ENCODE measurements around the gene CLK4. TPM values are rescaled to one million over a fixed set of nuclear protein-coding genes. Genes with fewer than 3 reads are reported as not detected.

Gene CLK4
- total and polyA plus RNA-seq, 2 experiments from 2014 or later = 15.3 to 18.1 TPM

GRCh38 chr5:178650214-178650613, 23.4 kb upstream of the CLK4 start (continued):
- TF ChIP-seq ZNF462 (CRISPR knock-in tag; IDR thresholded peaks at IDR 0.05) = no peak
- no peak for TF ChIP-seq NANOG (IDR thresholded peaks at IDR 0.05; ENCODE audit: borderline replicate concordance)
- no peak for TF ChIP-seq EZH2phosphoT487 (IDR thresholded peaks at IDR 0.05; ENCODE audit: unreplicated experiment)
- no peak for TF ChIP-seq ETS1 (IDR thresholded peaks at IDR 0.05)
- TF ChIP-seq ZNF331 (CRISPR knock-in tag; IDR thresholded peaks at IDR 0.05; ENCODE audit: low read depth) = no peak
- no peak for TF ChIP-seq ZNF114 (CRISPR knock-in tag; IDR thresholded peaks at IDR 0.05)
- TF ChIP-seq CTCF (conservative IDR thresholded peaks at IDR 0.05; ENCODE audit: low read depth in 2 of 2) = no peak
- TF ChIP-seq POLR2AphosphoS5 (IDR thresholded peaks at IDR 0.05; ENCODE audit: low read depth) = no peak

Data from GM23338 (cell line).